HEK293T (cell line): Measurements from ENCODE around the gene DOK3.

Experiments
- CTCF ChIA-PET: fragments of 350-600 bp; formaldehyde crosslinking; extraction: SDS; loops from one replicate; lab custom pipeline; 2021; ENCODE audit warnings: antibody characterized with exemption, inconsistent platforms; lab: Yijun Ruan, JAX
- POLR2A ChIA-PET: fragments of 350-600 bp; formaldehyde crosslinking; extraction: SDS; loops from one replicate; lab custom pipeline; 2020; ENCODE audit warnings: antibody characterized with exemption, inconsistent platforms; lab: Yijun Ruan, JAX
- DNase-seq: peaks from one replicate; pipeline ENCODE4 v3.0.0; 2012; ENCODE audit warnings: mixed read lengths; ENCODE audit errors: extremely low spot score
- BHLHE40 ChIP-seq: fragments of 450-650 bp; IDR thresholded peaks from 2 replicates; pipeline ENCODE4 v1.6.1; 2016; ENCODE audit warnings: mild to moderate bottlenecking, moderate library complexity, borderline replicate concordance
- HDGF ChIP-seq: fragments of 450-650 bp; IDR thresholded peaks from 2 replicates; pipeline ENCODE4 v1.6.1; 2017; ENCODE audit warnings: antibody characterized with exemption, borderline replicate concordance
- L3MBTL2 ChIP-seq: fragments of 450-650 bp; conservative IDR thresholded peaks from 2 replicates; pipeline ENCODE4 v1.6.1; 2016; ENCODE audit warnings: mild to moderate bottlenecking

The DOK3 gene

GRCh38 chr5:177452688-177453638 is 56.7 kb downstream of the DOK3 start:
- no peak for DNase-seq
- no peak for TF ChIP-seq HDGF
- no peak for TF ChIP-seq BHLHE40
- TF ChIP-seq L3MBTL2: no peak
- CTCF ChIA-PET: interaction anchor here (0.6 to 5.1 kb wide), 4 partner anchors 12 to 63 kb away, joined by 3 to 50 read pairs (median 9); no protein-coding TSS in a partner anchor
- POLR2A ChIA-PET: interaction anchor here (0.8 to 3.9 kb wide), 8 partner anchors 8 to 101 kb away, joined by 3 to 32 read pairs (median 6); partner anchors contain the start of genes GRK6, LMAN2, PDLIM7 and PRR7
